GM10847 (cell line): ENCODE measurements around the gene IGFBP3.

Source experiments
- POLR2A ChIP-seq: IDR thresholded peaks from 2 replicates; pipeline ENCODE4 v1.6.1; 2011; ENCODE audit not compliant: insufficient read length; ENCODE audit errors: extremely low read depth

The IGFBP3 gene, protein sequence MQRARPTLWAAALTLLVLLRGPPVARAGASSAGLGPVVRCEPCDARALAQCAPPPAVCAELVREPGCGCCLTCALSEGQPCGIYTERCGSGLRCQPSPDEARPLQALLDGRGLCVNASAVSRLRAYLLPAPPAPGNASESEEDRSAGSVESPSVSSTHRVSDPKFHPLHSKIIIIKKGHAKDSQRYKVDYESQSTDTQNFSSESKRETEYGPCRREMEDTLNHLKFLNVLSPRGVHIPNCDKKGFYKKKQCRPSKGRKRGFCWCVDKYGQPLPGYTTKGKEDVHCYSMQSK

DNA sequence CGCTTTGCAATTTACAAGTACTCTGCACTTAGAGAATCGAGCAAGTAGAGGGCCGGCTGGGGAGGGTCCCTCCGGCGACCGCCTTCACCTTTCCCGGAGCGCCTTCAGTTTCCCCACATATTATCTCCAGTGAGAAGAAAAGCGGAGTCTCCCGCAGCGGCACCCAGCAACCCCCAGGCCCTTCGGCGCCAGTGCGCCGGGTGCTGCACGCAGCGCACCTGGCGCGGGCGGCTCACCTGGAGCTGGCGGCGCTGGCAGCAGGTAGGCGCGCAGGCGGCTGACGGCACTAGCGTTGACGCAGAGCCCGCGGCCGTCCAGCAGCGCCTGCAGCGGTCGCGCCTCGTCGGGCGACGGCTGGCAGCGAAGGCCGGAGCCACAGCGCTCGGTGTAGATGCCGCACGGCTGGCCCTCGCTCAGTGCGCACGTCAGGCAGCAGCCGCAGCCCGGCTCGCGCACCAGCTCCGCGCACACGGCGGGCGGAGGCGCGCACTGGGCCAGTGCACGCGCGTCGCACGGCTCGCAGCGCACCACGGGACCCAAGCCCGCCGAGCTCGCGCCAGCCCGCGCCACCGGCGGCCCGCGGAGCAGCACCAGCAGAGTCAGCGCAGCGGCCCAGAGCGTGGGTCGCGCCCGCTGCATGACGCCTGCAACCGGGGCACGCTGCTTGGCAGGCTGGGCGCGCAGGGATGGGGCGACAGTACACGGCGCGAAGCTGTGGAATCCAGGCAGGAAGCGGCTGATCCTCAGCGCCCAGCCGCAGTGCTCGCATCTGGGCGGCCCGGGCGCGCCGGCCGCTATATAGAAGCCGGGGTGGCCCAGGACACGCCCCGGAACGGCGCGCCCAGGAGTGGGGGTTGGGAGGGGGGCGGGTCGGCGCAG lies at the start of gene IGFBP3:
TSS of gene IGFBP3 (minus strand) at position 771 of the 879 bp plus-strand sequence. CDS start at position 639, 132 bp downstream.
- TF ChIP-seq POLR2A: no peak

DNA sequence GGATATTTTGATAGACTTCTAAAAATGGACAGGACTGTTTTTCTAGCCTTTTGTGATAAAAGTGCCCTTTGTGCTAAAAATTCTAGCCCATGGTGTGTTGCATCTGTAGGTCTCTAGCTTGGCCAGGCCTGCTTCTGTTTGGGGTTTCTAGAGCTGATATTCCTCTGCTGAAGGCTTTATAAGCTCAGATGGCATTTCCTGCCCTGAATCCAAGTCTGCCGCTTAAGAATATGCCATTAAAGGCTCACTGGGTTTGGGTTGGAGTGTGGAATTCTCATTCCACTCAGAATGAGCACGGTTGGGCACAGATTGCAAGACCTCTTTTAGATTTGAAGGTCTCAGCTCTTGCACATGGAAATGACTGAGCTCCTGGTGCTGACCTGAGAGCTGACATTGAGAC lies 49.4 kb upstream of the IGFBP3 start:
- no peak for TF ChIP-seq POLR2A

DNA sequence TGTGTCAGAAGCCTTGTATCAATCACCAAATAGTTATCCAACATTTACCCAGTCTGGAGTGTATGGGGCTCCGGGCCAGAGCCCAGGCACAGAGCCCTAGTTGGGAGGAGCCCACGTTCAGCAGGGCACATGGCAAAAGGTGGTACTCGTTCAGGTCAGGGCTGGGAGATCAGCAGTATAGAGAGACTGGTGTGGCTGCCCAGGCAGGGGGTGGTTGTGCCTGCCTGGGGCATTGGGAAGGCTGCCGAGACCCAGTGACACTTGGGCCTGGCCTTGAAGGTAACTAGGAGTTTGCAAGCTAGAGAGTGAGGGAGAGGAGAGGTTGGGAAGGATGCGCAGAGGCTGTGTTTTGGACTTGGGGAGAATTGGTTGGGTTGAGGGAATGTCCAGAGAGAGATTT lies 48.9 kb upstream of the IGFBP3 start:
- no peak for TF ChIP-seq POLR2A

DNA sequence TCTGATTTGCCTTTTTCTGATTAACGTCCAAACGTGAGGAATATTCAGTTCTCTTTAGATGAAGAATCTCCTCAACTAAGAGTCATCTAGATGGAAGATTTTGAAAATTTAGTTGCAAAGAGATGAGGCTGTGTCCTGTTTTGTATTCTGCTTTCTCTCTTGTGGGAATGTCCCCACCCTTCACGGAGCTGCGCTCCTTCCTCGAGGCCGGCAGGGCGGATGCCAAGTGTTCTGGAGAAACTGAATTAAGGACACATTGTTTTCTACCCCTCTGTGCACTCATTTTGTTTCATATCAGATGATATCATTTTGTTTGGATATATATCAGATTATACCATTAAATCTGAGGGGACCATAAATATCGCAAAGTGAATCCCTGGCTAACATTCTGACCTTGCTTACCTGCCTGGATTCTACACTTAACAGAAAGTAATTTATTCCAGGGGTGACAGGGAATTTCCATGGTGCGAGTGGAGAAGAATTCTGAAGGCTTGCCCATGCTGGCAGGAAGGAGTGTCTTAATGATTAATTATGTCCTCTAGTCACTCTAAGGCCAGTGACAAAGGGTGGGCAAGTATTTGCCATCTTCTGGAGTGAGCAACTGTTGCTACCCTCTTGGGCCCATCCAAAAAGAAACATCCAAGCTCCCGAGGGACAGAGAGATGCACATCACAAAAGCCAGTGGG lies 47.9 kb upstream of the IGFBP3 start:
- TF ChIP-seq POLR2A: no peak

DNA sequence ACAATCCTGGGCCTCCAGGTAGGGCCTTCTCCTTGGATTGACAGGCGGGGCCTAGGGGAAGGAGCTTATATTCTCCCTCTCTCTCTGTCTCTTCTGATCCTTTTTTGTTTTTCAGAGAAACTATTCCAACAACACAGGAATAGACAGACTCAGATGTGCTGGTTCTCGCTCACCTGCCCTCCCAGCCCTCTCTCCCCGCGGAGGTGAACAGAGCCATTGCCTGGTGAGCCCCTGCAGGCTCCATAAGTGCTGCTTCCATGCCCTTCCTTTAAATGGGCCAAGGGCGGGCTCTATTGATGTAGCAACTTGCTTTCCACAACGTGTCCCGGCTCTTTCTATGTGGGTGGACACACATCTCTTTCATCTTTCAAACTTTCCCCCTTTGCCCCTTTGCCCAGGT lies 47.2 kb upstream of the IGFBP3 start:
- TF ChIP-seq POLR2A: no peak

DNA sequence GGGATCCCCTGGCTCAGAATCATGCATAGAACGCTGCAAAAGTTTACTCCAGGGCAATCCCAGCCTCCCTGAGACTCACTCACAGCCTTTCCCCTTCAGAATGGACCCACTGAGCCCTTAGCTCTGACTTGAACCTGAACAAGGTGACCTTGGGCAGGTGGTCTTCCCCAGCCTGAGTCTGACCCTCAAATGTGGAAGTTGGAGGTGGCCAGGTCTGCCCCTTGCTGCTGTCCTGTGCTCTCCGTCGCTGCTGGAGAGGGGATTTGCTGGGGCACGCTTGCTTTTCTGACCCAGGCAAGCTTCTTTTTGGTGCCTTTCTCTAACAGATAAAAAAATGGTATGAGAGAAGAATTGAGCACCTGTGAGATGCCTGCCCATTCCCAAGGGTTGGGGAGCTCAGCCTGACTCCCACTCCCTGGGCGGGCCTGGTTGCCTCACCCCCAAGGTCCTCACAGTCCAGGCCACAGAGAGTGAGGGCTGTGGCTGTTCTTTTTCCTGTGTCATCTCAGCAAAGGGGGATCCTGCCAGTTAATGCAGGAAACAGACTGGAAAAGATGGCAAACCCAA lies 46.6 kb upstream of the IGFBP3 start:
- TF ChIP-seq POLR2A: no peak

DNA sequence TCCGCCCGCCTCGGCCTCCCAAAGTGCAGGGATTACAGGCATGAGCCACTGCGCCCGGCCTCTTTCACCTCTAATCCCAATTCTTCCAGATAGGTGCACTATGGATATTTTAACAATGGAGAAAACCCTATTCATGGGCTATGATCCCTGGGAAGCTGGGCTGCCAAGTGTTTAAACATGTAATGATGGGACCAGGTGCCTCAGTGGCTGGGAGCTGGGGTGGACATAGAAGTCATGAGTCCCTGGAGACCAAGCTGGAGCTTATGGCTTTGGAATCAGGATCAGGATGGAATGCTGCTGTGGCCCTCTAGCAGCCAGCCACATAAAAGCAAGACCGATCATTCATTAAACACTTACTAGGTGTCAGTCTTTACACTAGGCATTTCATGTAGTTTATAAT lies 41.8 kb upstream of the IGFBP3 start:
- no peak for TF ChIP-seq POLR2A

DNA sequence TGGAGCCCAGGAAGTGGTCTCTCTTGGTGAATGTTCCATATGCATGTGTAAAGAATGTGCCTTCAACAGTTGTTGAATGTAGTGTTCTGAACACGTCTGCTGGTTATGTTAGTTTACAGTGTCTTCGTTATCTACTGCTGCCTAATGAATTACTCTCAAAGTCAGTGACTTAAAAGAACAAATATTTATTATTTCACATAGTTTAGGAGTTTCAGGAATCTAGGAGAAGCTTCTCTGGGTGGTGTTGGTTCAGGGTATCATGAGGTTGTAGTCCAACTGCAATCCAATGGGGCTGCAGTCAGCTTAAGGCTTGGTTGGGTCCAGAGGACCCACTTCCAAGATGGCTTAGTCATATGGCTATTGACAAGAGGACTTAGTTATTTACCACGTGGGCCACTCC lies 36.6 kb upstream of the IGFBP3 start:
- no peak for TF ChIP-seq POLR2A

DNA sequence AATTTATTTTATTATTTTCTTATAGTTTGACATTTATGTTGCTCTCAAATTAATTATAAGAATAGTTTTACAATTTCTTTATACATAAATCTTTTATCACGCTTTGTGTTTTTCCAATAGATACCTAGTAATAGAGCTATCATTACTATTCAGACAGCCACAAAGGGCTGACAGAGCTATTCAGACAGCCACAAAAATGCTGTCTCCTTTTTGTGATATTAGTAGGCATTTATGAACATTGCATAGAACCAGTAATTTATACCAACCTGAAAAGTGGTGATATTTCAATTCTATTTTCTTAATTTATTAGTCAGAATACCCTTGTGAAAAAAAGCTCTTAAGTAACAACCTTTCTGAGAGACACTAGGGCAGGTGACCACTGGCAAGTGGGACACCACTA lies 34.2 kb upstream of the IGFBP3 start:
- TF ChIP-seq POLR2A: no peak

DNA sequence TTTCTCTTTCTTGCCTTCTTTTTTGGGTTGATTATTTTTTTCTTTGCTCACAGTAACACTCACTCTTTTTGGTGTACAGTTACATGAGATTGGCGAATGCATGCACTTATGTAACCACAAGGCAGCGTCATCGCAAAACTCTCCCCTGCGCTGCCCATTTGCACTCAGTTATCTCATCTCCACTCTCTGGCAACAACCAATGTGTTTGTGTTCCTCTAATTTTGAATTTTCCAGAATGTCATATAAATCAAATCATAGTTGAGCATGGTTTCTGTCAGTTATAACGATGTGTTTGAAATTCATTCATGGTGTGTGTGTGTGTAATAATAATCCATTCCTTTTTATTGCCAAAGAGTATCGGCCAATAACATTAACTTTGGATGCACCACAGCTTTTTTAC lies 23.0 kb upstream of the IGFBP3 start:
- TF ChIP-seq POLR2A: no peak

DNA sequence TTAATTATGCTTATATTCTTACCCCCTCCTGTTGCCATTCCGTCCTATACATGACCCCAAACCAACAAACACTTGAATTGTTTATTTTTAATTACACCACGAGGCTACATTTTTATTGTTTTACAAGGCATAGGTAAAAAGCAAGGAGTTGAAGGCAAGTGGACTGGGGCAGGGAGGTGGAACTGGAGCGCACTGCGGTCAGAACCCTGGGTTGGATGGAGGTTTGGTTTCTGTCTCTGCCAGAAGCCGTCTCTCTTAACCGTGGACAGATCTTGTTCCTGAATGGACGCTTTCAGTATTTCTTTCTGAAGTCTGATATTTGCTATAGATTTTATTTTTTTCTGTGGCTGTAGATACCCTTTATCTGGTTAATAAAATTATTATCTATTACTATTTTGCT lies 19.9 kb upstream of the IGFBP3 start:
- no peak for TF ChIP-seq POLR2A

DNA sequence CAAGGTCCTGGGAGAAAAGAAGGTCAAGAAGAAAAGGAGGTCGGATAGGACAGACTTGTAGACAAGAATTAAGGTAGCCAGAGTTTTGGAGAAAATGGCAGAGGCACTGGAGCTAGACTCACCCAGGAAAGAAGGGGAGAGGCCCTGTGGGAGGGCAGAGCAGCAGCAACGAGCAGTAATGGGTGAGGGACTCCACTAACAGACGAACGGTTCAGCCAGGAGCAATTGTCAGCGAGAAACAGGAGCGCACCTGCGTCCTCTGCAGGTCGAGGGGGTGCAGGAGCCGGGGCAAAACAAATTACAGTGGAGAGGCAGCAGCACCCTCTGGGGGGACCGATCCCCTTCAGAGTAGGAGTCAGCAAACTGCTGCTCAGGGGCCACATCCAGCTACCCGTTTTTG lies 18.5 kb upstream of the IGFBP3 start:
- no peak for TF ChIP-seq POLR2A

DNA sequence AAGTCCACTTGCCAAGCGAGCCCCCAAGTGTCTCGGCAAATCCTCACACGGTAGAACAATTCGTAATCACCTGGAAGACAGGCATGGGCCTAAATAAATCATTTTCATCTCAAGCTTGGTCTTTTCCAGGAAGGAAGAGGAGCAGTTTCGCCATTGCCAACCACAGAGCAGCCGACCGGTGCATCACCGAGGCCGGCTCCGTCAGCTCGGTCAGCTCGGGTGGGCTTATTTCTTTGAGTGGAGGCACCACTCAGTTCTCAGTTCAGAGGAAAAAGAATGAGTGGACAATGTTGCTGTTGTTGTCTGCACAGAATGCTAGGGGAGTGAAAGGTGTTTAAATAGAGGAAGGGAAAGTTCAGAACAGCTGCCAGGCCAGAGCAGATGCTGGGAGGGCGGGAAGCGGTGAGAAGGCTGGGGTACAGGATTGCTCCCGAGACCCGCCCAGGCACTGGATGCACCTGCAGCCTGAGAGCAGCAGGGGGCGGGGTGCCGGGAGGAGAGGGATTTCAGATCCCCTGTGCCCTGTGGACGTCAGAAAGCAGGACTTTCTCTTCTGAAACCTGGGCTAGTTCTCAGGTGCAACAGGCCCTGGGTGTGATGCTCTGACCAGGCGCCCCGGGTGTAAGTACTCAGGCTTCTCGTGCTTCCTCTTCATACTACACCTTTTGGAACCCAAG lies 17.7 kb upstream of the IGFBP3 start:
- no peak for TF ChIP-seq POLR2A

DNA sequence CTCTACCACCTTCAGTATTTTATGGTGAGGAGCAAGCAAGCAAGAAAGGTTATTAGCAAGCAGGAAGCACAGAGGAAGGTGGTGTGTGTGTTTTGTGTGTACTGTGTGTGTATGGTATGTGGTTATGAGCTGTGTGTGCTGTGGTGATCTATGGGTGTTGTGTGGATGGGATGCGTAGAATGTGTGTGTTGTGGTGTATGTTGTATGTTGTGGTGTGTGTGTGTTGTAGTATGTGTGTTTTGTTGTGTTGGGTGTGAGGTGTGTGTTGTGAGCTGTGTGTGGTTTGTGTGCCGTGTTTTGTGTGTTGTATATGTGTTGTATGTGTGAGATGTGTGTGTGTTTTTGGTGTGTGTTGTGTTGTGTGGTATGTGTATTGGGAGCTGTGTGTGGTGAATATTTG lies 16.8 kb upstream of the IGFBP3 start:
- TF ChIP-seq POLR2A: no peak

DNA sequence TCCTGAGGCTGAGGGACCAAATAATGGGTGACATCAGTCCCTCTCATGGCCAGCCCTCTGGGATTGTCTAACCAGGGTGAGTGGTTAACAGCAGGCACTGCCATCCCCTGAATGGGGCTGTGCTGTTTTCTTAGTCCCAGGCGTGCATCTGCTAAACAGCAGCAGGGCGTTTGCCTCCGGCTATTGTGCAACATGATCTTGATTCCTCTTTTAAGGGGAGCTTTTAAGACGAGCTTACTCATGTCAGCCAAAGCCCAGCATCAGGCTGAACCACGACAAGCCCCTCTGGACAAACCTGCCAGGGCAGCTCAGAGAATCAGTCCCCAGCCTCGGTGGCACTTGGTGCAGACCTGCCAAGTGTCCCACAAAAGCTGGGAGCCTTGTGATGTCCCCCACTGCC lies 16.2 kb upstream of the IGFBP3 start:
- TF ChIP-seq POLR2A: no peak
